ENCODE results near the gene RAPGEF2. TPM values are rescaled to one million over a fixed set of nuclear protein-coding genes. Genes with fewer than 3 reads are reported as not detected.
"Not testable (repeated sequence)": the region's sequence is repeated elsewhere in the genome, so short reads cannot be mapped to it uniquely, and the experiment has no call there.

The RAPGEF2 gene
- total and polyA plus RNA-seq, 7 donors, result 4.6 to 35.2 (median 20.4) TPM

DNA sequence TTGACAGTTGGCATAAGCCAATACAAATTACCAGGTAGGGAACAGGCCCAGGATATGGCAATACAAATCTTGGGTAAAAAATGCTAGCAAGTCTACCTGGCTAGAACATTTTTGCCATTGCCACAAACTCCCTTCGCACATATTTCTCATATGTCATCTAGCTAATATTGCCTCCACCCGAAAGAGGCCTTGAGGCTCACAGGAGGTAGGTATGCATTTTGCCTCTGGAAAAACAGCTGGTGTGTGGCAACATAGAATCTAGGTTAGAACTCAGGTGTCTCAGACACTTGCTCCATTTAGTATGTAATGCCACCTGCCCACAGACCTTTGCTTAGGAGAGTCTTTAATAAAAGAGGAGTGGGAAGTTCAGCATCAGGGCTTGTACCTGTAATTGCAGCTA is 16.3 kb upstream of the RAPGEF2 start:
- intact Hi-C loops (cut with DNase I), result no loop called here
- Histone ChIP-seq H3K4me1 (no peaks in the 10 kb centered on the region), H3K36me3 (ENCODE audit: insufficient read depth in 1 of 2, low read depth in 1 of 2) (no peaks in the 10 kb centered on the region), H3K27ac (no peak overlapping the region), H3K4me3 (no peak overlapping the region), H3K9me3 (no peaks in the 10 kb centered on the region), H3K27me3 (ENCODE audit: insufficient read depth in 3 of 3, low read length in 2 of 3) (no peaks in the 10 kb centered on the region)
- DNase-seq (no peak), ATAC-seq (no peak)
- 98 to 100% (median 98%) methylated on average over 2 of the region's 2 CpGs for WGBS, 3 donors
- no peak for TF ChIP-seq CTCF (IDR thresholded peaks at IDR 0.05)

DNA sequence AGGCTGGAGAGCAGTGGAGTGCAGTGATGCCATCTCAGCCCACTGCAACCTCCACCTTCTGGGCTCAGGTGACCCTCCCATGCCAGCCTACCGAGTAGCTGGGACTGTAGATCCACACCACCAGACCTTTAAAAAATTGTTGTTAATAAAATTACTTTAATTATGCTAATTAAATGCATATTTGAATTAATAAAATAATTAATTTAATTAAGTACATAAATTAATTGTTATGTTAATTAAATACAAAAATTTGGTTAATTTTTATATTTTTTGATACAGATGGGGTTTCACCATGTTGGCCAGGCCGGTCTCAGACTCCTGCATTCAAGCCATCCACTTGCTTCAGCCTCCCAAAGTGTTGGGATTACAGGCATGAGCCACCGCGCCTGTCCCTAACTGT is 12.6 kb upstream of the RAPGEF2 start:
- 94 to 100% (median 97%) methylated on average over 4 of the region's 4 CpGs for WGBS, 3 donors
- Histone ChIP-seq H3K27ac (no peak overlapping the region), H3K27me3 (ENCODE audit: insufficient read depth in 3 of 3, low read length in 2 of 3) (no peaks in the 10 kb centered on the region), H3K4me3 (no peak overlapping the region), H3K36me3 (ENCODE audit: insufficient read depth in 1 of 2, low read depth in 1 of 2) (no peaks in the 10 kb centered on the region), H3K4me1 (no peaks in the 10 kb centered on the region), H3K9me3 (no peaks in the 10 kb centered on the region)
- TF ChIP-seq CTCF (IDR thresholded peaks at IDR 0.05), result no peak
- DNase-seq (no peak), ATAC-seq (no peak)
- intact Hi-C loops (cut with DNase I), result no loop called here

- H3K9me3 ChIP-seq; H3K27ac ChIP-seq; intact Hi-C loops (cut with DNase I); H3K4me1 ChIP-seq; H3K36me3 ChIP-seq (ENCODE audit: insufficient read depth in 1 of 2, low read depth in 1 of 2); H3K4me3 ChIP-seq; DNase-seq; ATAC-seq; H3K27me3 ChIP-seq (ENCODE audit: insufficient read depth in 3 of 3, low read length in 2 of 3): not testable (repeated sequence)
- 89 to 96% (median 93%) methylated on average over 4 of the region's 11 CpGs for WGBS, 3 donors
These were observed 8.7 kb upstream of the RAPGEF2 start for GRCh38 chr4:159094156-159094555.

- no peaks in the 10 kb centered on the region for H3K9me3 ChIP-seq
- H3K27me3 ChIP-seq (ENCODE audit: insufficient read depth in 3 of 3, low read length in 2 of 3), result no peaks in the 10 kb centered on the region
- no peaks in the 10 kb centered on the region for H3K36me3 ChIP-seq (ENCODE audit: insufficient read depth in 1 of 2, low read depth in 1 of 2)
- DNase-seq (no peak), ATAC-seq (no peak)
- TF ChIP-seq CTCF (IDR thresholded peaks at IDR 0.05), result no peak
- H3K27ac ChIP-seq, result no peak overlapping the region
- H3K4me3 ChIP-seq, result no peak overlapping the region
- no peaks in the 10 kb centered on the region for H3K4me1 ChIP-seq
- intact Hi-C loops (cut with DNase I), result no loop called here
- WGBS, 3 donors, result 77 to 84% (median 80%) methylated on average over 3 of the region's 3 CpGs
These were observed 6.4 kb upstream of the RAPGEF2 start for GRCh38 chr4:159096434-159096833.

DNA sequence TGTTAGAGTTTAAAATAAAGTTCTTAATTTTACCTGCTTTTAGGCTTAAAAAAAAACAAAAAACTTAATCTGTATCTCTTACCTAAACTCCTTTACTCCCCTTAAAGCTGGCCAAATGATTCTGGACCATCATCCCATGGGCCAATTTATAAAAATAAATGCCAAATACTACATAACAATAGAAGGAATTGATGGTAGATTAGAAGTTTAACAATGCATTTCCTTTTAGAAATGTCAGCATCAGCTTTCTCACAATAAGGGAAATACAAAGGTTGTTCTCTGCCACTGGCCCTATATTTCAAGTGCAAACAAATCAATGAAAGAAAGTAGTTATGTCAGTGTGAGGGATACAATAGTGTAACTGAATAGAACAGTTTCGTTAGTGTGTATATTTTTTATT is 5.7 kb upstream of the RAPGEF2 start:
- no peak for DNase-seq
- intact Hi-C loops (cut with DNase I), result no loop called here
- no peak for ATAC-seq
- TF ChIP-seq CTCF (IDR thresholded peaks at IDR 0.05), result no peak
- H3K27me3 ChIP-seq (ENCODE audit: insufficient read depth in 3 of 3, low read length in 2 of 3), result no peaks in the 10 kb centered on the region
- H3K27ac ChIP-seq, result no peak overlapping the region
- 72 to 83% (median 73%) methylated on average over 1 of the region's 1 CpG for WGBS, 3 donors
- H3K9me3 ChIP-seq, result no peaks in the 10 kb centered on the region
- no peaks in the 10 kb centered on the region for H3K4me1 ChIP-seq
- no peak overlapping the region for H3K4me3 ChIP-seq
- no peaks in the 10 kb centered on the region for H3K36me3 ChIP-seq (ENCODE audit: insufficient read depth in 1 of 2, low read depth in 1 of 2)
